H1 (cell line): ENCODE data around the gene POLN. TPM values are rescaled to one million over a fixed set of nuclear protein-coding genes. Genes with fewer than 3 reads are reported as not detected.

ENCODE experiments used
- BCL11A ChIP-seq, 2 experiments: IDR thresholded peaks; one replicate each; pipeline ENCODE4 v1.6.1; 2011; ENCODE audit warnings: low read depth in 2 of 2, low read length in 2 of 2, mild to moderate bottlenecking in 2 of 2
- EZH2 ChIP-seq: fragments of 200-600 bp; sonication (generic); IDR thresholded peaks from 2 replicates; pipeline ENCODE4 v1.7.1; 2012; ENCODE audit warnings: low read depth, mild to moderate bottlenecking, moderate library complexity, low read length, inconsistent platforms; ENCODE audit not compliant: severe bottlenecking
- KDM5A ChIP-seq: fragments of 200-600 bp; IDR thresholded peaks from 2 replicates; pipeline ENCODE4 v1.7.1; 2012; ENCODE audit warnings: mild to moderate bottlenecking, low read length, inconsistent platforms, mixed read lengths
- POLR2AphosphoS5 ChIP-seq: IDR thresholded peaks from 2 replicates; pipeline ENCODE4 v1.6.1; 2011; ENCODE audit warnings: low read depth, low read length
- RAD21 ChIP-seq, 2 experiments: IDR thresholded peaks in 1 of 2; conservative IDR thresholded peaks in 1 of 2; 2 replicates each; pipeline ENCODE4 v1.6.1; 2011; ENCODE audit warnings: low read depth in 2 of 2, low read length in 2 of 2, improper control_type of control experiment in 1 of 2, inconsistent platforms in 1 of 2, mild to moderate bottlenecking in 1 of 2, moderate library complexity in 1 of 2
- polyA plus RNA-seq, 7 experiments: library from polyadenylated mRNA; depleted of rRNA in 3 of 7; stranded (reverse) in 5 of 7; unstranded in 2 of 7; fragments of >200 nt in 5 of 7; fragments of 200-250 nt in 2 of 7; gene quantifications; 1 replicate in 5 of 7; 2 replicates in 1 of 7; 4 replicates in 1 of 7; pipeline versions ENCODE4 v1.2.1 to v1.2.3, GENCODE V29; 2011 to 2013; ENCODE audit warnings: missing spikeins in 2 of 7, mixed read lengths in 2 of 7
- total RNA-seq: library from RNA; stranded (reverse); fragmentation: NEBNext Ultra II Directional; extraction: Animal tissue kit (Norgen Biotek cat#: 25700); gene quantifications from 2 replicates; pipeline ENCODE4 v1.2.1, GENCODE V29; 2021
- TF ChIP-seq, protein P1 (sequence below): fragments of 300-600 bp; sonication (generic); IDR thresholded peaks from 2 replicates; pipeline ENCODE4 v1.7.1; 2012; ENCODE audit warnings: low read length, moderate library complexity, mild to moderate bottlenecking, inconsistent platforms; ENCODE audit not compliant: insufficient replicate concordance
- TF ChIP-seq, protein P2 (sequence below): IDR thresholded peaks from 2 replicates; pipeline ENCODE4 v1.6.1; 2011; ENCODE audit warnings: low read length, improper control_type of control experiment

The POLN gene
- total and polyA plus RNA-seq, 2 of the 8 experiments (the other 6 are each of a cell fraction or from before 2014, with no cell fraction given): 0.98 to 1.5 TPM

DNA sequence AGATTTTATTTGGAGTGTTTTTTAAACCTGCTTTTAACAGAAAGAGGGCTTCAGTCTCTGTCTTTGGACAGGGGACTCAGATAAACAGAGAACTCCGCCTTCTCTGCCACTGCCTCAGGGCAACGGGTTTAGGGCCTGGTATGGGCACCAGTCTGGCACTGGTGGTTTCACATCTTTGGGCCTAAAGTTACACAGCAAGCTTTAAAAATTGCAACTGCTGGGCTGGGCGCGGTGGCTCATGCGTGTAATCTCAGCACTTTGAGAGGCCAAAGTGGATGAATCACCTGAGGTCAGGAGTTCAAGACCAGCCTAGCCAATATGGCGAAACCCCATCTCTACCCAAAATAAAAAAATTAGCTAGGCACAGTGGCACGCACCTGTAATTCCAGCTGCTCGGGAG lies 193.1 kb downstream of the POLN start (continued):
- TF ChIP-seq, protein P1, sequence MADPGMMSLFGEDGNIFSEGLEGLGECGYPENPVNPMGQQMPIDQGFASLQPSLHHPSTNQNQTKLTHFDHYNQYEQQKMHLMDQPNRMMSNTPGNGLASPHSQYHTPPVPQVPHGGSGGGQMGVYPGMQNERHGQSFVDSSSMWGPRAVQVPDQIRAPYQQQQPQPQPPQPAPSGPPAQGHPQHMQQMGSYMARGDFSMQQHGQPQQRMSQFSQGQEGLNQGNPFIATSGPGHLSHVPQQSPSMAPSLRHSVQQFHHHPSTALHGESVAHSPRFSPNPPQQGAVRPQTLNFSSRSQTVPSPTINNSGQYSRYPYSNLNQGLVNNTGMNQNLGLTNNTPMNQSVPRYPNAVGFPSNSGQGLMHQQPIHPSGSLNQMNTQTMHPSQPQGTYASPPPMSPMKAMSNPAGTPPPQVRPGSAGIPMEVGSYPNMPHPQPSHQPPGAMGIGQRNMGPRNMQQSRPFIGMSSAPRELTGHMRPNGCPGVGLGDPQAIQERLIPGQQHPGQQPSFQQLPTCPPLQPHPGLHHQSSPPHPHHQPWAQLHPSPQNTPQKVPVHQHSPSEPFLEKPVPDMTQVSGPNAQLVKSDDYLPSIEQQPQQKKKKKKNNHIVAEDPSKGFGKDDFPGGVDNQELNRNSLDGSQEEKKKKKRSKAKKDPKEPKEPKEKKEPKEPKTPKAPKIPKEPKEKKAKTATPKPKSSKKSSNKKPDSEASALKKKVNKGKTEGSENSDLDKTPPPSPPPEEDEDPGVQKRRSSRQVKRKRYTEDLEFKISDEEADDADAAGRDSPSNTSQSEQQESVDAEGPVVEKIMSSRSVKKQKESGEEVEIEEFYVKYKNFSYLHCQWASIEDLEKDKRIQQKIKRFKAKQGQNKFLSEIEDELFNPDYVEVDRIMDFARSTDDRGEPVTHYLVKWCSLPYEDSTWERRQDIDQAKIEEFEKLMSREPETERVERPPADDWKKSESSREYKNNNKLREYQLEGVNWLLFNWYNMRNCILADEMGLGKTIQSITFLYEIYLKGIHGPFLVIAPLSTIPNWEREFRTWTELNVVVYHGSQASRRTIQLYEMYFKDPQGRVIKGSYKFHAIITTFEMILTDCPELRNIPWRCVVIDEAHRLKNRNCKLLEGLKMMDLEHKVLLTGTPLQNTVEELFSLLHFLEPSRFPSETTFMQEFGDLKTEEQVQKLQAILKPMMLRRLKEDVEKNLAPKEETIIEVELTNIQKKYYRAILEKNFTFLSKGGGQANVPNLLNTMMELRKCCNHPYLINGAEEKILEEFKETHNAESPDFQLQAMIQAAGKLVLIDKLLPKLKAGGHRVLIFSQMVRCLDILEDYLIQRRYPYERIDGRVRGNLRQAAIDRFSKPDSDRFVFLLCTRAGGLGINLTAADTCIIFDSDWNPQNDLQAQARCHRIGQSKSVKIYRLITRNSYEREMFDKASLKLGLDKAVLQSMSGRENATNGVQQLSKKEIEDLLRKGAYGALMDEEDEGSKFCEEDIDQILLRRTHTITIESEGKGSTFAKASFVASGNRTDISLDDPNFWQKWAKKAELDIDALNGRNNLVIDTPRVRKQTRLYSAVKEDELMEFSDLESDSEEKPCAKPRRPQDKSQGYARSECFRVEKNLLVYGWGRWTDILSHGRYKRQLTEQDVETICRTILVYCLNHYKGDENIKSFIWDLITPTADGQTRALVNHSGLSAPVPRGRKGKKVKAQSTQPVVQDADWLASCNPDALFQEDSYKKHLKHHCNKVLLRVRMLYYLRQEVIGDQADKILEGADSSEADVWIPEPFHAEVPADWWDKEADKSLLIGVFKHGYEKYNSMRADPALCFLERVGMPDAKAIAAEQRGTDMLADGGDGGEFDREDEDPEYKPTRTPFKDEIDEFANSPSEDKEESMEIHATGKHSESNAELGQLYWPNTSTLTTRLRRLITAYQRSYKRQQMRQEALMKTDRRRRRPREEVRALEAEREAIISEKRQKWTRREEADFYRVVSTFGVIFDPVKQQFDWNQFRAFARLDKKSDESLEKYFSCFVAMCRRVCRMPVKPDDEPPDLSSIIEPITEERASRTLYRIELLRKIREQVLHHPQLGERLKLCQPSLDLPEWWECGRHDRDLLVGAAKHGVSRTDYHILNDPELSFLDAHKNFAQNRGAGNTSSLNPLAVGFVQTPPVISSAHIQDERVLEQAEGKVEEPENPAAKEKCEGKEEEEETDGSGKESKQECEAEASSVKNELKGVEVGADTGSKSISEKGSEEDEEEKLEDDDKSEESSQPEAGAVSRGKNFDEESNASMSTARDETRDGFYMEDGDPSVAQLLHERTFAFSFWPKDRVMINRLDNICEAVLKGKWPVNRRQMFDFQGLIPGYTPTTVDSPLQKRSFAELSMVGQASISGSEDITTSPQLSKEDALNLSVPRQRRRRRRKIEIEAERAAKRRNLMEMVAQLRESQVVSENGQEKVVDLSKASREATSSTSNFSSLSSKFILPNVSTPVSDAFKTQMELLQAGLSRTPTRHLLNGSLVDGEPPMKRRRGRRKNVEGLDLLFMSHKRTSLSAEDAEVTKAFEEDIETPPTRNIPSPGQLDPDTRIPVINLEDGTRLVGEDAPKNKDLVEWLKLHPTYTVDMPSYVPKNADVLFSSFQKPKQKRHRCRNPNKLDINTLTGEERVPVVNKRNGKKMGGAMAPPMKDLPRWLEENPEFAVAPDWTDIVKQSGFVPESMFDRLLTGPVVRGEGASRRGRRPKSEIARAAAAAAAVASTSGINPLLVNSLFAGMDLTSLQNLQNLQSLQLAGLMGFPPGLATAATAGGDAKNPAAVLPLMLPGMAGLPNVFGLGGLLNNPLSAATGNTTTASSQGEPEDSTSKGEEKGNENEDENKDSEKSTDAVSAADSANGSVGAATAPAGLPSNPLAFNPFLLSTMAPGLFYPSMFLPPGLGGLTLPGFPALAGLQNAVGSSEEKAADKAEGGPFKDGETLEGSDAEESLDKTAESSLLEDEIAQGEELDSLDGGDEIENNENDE: no peak
- TF ChIP-seq KDM5A (no peak), BCL11A (IDR thresholded peaks at IDR 0.05; ENCODE audit: low read depth in 2 of 2, low read length in 2 of 2) (no peak), RAD21 (IDR thresholded peaks at IDR 0.05 in 1 of 2, conservative IDR thresholded peaks at IDR 0.05 in 1 of 2; ENCODE audit: low read depth in 2 of 2, low read length in 2 of 2) (no peak), EZH2 (no peak), POLR2AphosphoS5 (no peak)
- TF ChIP-seq, protein P2, sequence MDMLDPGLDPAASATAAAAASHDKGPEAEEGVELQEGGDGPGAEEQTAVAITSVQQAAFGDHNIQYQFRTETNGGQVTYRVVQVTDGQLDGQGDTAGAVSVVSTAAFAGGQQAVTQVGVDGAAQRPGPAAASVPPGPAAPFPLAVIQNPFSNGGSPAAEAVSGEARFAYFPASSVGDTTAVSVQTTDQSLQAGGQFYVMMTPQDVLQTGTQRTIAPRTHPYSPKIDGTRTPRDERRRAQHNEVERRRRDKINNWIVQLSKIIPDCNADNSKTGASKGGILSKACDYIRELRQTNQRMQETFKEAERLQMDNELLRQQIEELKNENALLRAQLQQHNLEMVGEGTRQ: no peak
